ENCODE data around the gene SLC39A9. TPM values are rescaled to one million over a fixed set of nuclear protein-coding genes. Genes with fewer than 3 reads are reported as not detected.
A peak's percentile ranks its signal among the peaks of the same experiment; 100 is the strongest.

Gene SLC39A9, protein sequence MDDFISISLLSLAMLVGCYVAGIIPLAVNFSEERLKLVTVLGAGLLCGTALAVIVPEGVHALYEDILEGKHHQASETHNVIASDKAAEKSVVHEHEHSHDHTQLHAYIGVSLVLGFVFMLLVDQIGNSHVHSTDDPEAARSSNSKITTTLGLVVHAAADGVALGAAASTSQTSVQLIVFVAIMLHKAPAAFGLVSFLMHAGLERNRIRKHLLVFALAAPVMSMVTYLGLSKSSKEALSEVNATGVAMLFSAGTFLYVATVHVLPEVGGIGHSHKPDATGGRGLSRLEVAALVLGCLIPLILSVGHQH
- total RNA-seq (59.1 and 66.2 TPM in 2 replicates), polyA plus RNA-seq (18.4 and 19.1 TPM in 2 replicates), polyA minus RNA-seq (32.3 and 43.0 TPM in 2 replicates)
- 46.5 TPM for total RNA-seq (2013)

DNA sequence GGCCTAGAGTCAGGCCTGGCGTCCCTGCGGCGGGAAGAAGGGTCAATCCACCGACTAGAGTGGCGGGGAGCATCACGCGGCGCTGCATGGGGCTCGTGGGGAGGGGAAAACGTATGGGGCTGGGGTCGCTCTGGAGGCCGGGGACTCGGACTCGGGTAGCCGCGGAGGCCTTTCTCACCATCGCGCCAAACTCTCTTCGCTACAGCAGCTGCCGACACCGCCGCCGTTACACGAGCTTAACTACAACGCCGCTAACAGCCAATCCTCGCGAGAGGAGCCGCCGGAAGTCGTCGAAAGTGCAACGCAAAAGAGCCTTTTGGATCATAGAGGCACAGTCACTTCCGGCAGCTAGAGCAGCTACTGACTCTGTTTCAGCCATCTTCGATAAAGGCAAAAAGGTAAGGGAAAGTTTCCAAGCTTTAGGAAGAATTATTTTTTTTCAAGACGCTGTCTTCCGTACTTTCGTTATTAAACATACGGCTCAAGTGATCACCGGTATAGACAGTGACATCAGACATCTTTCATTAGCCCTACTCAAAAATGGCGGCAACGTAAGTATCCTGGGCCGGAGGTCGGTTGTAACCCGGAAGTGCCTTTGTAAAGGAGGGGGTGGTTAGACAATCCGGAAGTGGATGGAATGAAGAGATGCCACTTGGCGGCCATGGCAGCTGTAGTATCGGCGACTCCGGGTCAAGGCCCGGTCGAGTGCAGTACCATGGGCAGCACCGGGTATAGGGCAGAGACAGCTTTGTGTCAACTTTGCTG is at the start of gene SLC39A9, which contains the start of gene ERH:
Gene SLC39A9 (plus strand): TSS at position 640 of the 765 bp plus-strand sequence. CDS start 678 bp downstream, outside the sequence.
Gene ERH (minus strand): TSS at position 247 of the 765 bp plus-strand sequence. CDS start 66 bp downstream, at position 181.
- ChIA-PET CTCF (interaction anchor here (0.8 to 3.7 kb wide), 6 partner anchors 37 to 156 kb away, joined by 3 to 36 read pairs (median 4); no protein-coding TSS in a partner anchor), POLR2A (interaction anchor here (0.7 to 1.4 kb wide), 4 partner anchors 31 to 369 kb away, joined by 3 to 8 read pairs (median 4); partner anchors contain the start of gene SRSF5)
- no peak for TF ChIP-seq EZH2 (IDR thresholded peaks at IDR 0.05; ENCODE audit: borderline replicate concordance, insufficient read depth, low read depth, low read length, poor library complexity, severe bottlenecking)
- TF ChIP-seq, protein P1, sequence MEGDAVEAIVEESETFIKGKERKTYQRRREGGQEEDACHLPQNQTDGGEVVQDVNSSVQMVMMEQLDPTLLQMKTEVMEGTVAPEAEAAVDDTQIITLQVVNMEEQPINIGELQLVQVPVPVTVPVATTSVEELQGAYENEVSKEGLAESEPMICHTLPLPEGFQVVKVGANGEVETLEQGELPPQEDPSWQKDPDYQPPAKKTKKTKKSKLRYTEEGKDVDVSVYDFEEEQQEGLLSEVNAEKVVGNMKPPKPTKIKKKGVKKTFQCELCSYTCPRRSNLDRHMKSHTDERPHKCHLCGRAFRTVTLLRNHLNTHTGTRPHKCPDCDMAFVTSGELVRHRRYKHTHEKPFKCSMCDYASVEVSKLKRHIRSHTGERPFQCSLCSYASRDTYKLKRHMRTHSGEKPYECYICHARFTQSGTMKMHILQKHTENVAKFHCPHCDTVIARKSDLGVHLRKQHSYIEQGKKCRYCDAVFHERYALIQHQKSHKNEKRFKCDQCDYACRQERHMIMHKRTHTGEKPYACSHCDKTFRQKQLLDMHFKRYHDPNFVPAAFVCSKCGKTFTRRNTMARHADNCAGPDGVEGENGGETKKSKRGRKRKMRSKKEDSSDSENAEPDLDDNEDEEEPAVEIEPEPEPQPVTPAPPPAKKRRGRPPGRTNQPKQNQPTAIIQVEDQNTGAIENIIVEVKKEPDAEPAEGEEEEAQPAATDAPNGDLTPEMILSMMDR (IDR thresholded peaks at IDR 0.05), result no peak
- Histone ChIP-seq H4K20me1 (ENCODE audit: control insufficient read depth, insufficient read depth, low read length, poor library complexity, severe bottlenecking) (peaks cover 24% of the 10 kb centered on the region), H3K79me2 (ENCODE audit: control insufficient read depth, insufficient read depth, low read length) (peaks cover 93% of the 10 kb centered on the region), H3K27me3 (replicated peaks in 1 of 4; ENCODE audit: control extremely low read depth in 1 of 4, control insufficient read depth in 3 of 4, insufficient read depth in 4 of 4, low read length in 3 of 4) (no peaks in the 10 kb centered on the region), H3K9ac (ENCODE audit: low read length) (peak within 1 kb of the TSS; percentile 94), H3K27ac (ENCODE audit: low read length in 2 of 2) (peak within 1 kb of the TSS; percentile 90 to 99), H3K36me3 (replicated peaks in 1 of 2; ENCODE audit: control extremely low read depth in 1 of 2, control insufficient read depth in 1 of 2, extremely low read depth in 1 of 2, insufficient read depth in 2 of 2, low read length in 1 of 2) (peaks cover 12 to 27% of the 10 kb centered on the region in 2 experiments), H2AFZ (ENCODE audit: insufficient read depth, low read depth, low read length, poor library complexity, severe bottlenecking) (peak within 1 kb of the TSS; percentile 97), H3K4me2 (replicated peaks; ENCODE audit: low read depth, low read length, poor library complexity, severe bottlenecking) (peak within 1 kb of the TSS; percentile 82), H3K9me3 (ENCODE audit: control extremely low read depth in 1 of 3, control insufficient read depth in 2 of 3, insufficient read depth in 1 of 3, low read length in 2 of 3) (no peaks in the 10 kb centered on the region), H3K4me3 (ENCODE audit: control extremely low read depth in 1 of 5, extremely low read depth in 1 of 5, insufficient read depth in 1 of 5, low read depth in 2 of 5, low read length in 4 of 5) (peak within 1 kb of the TSS; percentile 82 to 99 (median 94)), H3K4me1 (ENCODE audit: control insufficient read depth in 2 of 2, insufficient read depth in 2 of 2, low read length in 2 of 2) (peaks cover 41 to 47% of the 10 kb centered on the region in 2 donors)
- Mint-ChIP-seq H3K27ac (peak within 1 kb of the TSS; percentile 98), H3K9me3 (ENCODE audit: insufficient read depth) (no peaks in the 10 kb centered on the region), H3K27me3 (no peaks in the 10 kb centered on the region), H3K4me1 (peaks cover 57% of the 10 kb centered on the region), H3K4me3 (peak within 1 kb of the TSS; percentile 95)
- 0% methylated on average over 44 of the region's 53 CpGs for WGBS (ENCODE audit: insufficient coverage)
- peak; percentile 98 for DNase-seq
- intact Hi-C loops (cut with micrococcal nuclease), result loop anchor here (1.0 to 10.0 kb wide), 7 partner anchors 31 to 1796 kb away; partner anchors contain the start of genes DCAF5, PIGH, RDH11 and SRSF5
- peak; percentile 83 for ATAC-seq (ENCODE audit: low read depth)

Measured in B cell (primary cell).